Stimulated activated CD8-positive, alpha-beta memory T cell treated with anti-CD3 and anti-CD28 coated beads, Interleukin-4, amount 100 ng/mL, for 4 hours (primary cell): ENCODE results near the gene EXOC4.

Experiments used
- DNase-seq, 2 donors: peaks; one replicate each; pipeline ENCODE4 v3.0.0-alpha.2; 2020; ENCODE audit warnings: low read depth in 2 of 2, low spot score in 1 of 2

The EXOC4 gene

GRCh38 chr7:133741703-133742102 lies 488.8 kb downstream of the EXOC4 start:
- DNase-seq = no peak

GRCh38 chr7:133742709-133743538 lies 490.0 kb downstream of the EXOC4 start:
- DNase-seq = no peak

DNA sequence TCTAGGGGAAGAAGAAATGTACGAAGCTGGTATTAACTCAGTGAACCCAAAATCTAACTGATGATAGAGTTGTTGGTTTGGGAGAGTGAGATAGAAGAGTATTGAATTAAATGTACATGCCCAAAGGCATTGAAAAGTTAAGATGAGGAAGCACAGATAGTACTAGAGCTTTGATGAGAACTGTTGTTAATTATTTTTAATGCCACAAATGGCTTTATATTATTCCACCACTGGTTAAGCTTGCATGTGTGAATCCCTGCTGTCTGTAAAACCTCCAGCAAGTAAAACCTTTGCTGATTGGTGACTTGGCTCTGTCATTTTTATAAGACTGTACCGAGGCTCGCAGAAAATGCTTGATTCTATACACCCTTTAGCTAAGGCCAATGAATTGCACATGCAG lies 491.6 kb downstream of the EXOC4 start:
- DNase-seq = no peak

DNA sequence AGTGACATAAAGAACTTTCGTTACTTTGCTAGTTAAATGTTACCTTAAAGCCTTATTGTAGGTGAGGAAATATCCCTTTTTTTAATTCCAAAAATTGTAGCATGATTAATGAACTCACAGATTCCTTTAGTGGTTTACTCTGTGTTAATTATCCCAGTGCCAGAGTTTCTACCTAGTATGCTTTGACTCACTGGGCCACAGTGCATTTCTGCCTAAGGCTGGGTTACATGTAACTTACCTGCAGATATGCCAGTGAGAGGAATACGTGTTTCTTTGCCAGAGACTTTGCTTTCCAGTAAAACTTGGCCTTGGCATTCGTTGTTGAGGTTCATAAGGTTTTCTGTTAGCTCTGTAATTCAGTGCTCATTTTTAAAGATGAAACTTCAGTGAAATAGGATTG lies 493.4 kb downstream of the EXOC4 start:
- no peak for DNase-seq

GRCh38 chr7:133746847-133747246 lies 494.0 kb downstream of the EXOC4 start:
- no peak for DNase-seq

DNA sequence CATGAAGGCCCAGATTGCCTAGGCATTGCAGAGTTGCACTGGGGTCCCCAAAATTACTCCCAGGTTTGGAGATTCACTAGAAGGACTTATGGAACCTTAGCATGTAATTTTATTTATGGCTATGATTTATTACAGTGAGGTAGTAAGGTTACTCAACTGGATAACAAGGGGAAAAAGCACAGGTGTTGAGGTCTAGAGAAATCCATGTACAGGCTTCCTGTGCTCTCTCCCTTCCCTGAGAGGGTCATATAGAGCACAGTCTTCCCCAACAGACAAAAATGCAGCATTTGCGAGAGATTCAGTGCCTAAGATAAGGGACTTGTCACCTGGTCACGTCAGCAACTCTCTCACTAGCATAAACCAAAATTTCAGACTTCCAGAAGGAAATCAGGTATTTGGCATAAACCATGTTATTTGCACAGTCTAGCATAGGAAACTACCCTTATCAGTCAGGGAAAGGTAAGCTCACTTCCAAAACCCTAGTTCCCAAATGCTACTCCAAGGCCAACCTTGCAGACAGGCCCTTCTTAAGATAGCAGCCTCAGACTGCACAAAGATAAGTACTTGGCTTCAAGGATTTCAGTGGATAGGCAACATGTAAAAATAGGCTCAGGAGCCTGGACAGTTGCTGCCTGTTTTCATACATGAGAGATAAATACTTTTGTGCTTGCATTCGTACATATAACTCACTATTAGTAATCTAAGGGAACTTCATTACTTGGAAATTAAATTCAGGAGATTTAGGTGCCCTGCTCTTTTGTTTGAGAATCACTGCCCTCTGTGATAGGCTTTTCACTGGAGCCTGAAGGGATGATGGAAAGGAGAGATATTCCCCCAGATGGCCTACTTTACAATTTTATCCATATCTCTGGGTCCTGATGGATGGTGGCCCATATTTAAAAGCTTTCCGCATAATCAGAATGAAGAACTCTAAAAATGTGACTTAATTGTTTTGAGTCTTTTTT lies 495.8 kb downstream of the EXOC4 start:
- no peak for DNase-seq

- DNase-seq = no peak
These were observed 497.4 kb downstream of the EXOC4 start for GRCh38 chr7:133750287-133750686.

- DNase-seq = no peak
These were observed 498.2 kb downstream of the EXOC4 start for GRCh38 chr7:133751079-133751478.

GRCh38 chr7:133753513-133753912 lies 500.6 kb downstream of the EXOC4 start:
- DNase-seq = no peak

- DNase-seq = no peak
These were observed 501.8 kb downstream of the EXOC4 start for GRCh38 chr7:133754708-133755107.

DNA sequence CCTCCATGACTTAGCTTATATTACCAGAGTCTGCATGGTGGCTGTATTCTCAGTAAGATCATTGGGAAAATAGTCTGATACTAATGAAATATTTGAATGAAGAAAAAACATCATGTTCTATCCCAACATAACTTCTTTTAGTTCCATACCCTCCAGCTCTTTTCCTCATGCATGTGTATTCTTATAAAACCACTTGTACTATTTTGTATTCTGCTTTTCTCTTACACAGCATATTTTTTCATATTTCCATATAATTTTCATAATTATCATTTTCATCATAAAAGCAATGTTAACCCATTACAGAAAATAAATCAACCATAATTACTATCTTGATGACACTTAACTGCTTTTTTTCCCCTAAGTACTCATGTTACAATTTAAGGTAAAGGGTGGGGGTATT lies 503.0 kb downstream of the EXOC4 start:
- no peak for DNase-seq

- no peak for DNase-seq
These were observed 508.6 kb downstream of the EXOC4 start for GRCh38 chr7:133761443-133761842.

- no peak for DNase-seq
These were observed 510.3 kb downstream of the EXOC4 start for GRCh38 chr7:133763076-133763640.

GRCh38 chr7:133769668-133770067 lies 516.8 kb downstream of the EXOC4 start:
- no peak for DNase-seq

DNA sequence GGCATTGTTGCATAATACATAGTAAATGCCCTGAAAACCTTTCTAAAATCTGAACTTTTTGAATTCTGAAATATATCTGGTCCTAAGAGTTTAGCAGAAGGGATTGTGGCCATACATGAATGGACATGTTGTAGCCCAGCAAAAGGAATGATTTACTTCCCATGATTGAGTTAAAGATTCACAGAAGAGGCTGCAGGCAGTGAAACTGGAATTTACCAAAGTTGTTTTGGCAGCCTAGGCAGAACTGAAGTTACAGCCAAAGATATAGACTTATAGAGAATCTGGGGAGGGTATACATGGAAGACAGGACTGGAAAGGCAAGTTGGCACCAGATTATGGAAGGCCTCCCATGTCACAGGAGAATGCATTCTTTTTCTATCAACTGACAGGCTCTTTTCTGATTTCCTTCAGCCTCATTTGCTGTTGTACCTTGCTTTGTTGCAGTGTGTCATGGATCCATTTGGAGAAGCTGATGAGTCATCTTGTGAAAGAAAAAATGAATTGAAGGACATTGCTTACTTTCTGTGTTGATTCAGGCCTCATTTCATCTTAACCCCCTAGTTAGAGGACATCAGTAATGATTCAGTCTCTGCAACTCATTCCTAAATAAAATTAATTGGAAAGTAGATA lies 518.1 kb downstream of the EXOC4 start:
- no peak for DNase-seq

GRCh38 chr7:133771788-133772419 lies 519.0 kb downstream of the EXOC4 start:
- no peak for DNase-seq

GRCh38 chr7:133773601-133774000 lies 520.7 kb downstream of the EXOC4 start:
- DNase-seq = no peak

GRCh38 chr7:133775201-133775600 lies 522.3 kb downstream of the EXOC4 start:
- no peak for DNase-seq

- no peak for DNase-seq
These were observed 523.4 kb downstream of the EXOC4 start for GRCh38 chr7:133776266-133776665.

DNA sequence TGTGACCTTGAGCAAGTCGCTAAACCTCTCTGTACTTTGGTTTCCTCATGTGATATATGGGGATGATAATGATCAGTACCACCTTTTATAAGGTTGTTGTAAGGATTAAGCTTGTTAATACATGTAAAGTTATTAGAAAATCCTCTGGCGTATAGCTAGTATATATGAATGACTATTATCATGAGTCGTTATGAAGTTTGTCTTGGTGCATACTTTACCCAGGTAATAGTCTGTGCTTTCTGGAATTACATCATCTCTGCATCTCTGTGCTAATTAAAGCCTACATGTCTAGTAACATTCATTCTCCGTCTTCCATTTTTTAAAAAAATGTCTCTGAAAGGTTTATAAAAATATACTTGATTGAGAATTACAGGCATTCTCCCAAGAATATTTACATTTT lies 524.8 kb downstream of the EXOC4 start:
- DNase-seq = no peak

DNA sequence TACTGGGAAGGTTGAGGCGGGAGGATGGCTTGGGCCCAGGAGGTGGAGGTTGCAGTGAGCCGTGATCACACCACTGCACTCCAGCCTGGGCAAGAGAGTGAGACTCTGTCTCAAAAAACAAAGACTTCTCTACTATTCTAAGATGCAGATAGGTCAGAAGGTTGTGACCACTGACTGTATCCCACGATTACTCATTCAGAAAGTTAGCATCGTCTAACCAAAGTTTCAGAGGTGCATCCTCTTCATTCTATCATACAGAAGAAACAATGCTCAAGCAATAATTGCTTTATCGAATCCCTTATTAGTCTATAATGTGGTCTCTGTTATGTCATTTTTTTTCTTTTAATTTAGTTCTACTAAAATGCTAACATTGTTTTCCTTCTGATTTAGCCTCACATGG lies 525.6 kb downstream of the EXOC4 start:
- DNase-seq = no peak
